Smooth muscle cell of the brain vasculature (primary cell): ENCODE measurements around the gene VGLL2.

Experiments used
- DNase-seq: peaks from one replicate; pipeline ENCODE4 v3.0.0-alpha.2; 2012; ENCODE audit warnings: low read depth, low spot score

VGLL2 gene

GRCh38 chr6:117269638-117270054, 4.3 kb downstream of the VGLL2 start:
- DNase-seq, result no peak

GRCh38 chr6:117270055-117270842, 4.9 kb downstream of the VGLL2 start:
- DNase-seq, result no peak

- DNase-seq, result no peak
These were observed 5.6 kb downstream of the VGLL2 start for GRCh38 chr6:117270843-117271507.

- no peak for DNase-seq
These were observed 6.9 kb downstream of the VGLL2 start for GRCh38 chr6:117272032-117272866.

GRCh38 chr6:117272891-117273290, 7.5 kb downstream of the VGLL2 start:
- DNase-seq, result no peak

GRCh38 chr6:117275205-117275604, 9.8 kb downstream of the VGLL2 start:
- no peak for DNase-seq

- DNase-seq, result no peak
These were observed 10.4 kb downstream of the VGLL2 start for GRCh38 chr6:117275711-117276110.

- no peak for DNase-seq
These were observed 11.5 kb downstream of the VGLL2 start for GRCh38 chr6:117276778-117277316.

GRCh38 chr6:117280922-117281321, 15.6 kb downstream of the VGLL2 start:
- DNase-seq, result no peak

- DNase-seq, result no peak
These were observed 22.8 kb downstream of the VGLL2 start for GRCh38 chr6:117288083-117288715.

- no peak for DNase-seq
These were observed 25.0 kb downstream of the VGLL2 start for GRCh38 chr6:117290173-117290846.

GRCh38 chr6:117298941-117299340, 33.6 kb downstream of the VGLL2 start:
- DNase-seq, result no peak

GRCh38 chr6:117303323-117303722, 38.0 kb downstream of the VGLL2 start:
- DNase-seq, result no peak

- no peak for DNase-seq
These were observed 39.1 kb downstream of the VGLL2 start for GRCh38 chr6:117304446-117304845.

- DNase-seq, result no peak
These were observed 41.0 kb downstream of the VGLL2 start for GRCh38 chr6:117306227-117306790.

GRCh38 chr6:117307655-117308054, 42.3 kb downstream of the VGLL2 start:
- no peak for DNase-seq

- no peak for DNase-seq
These were observed 43.7 kb downstream of the VGLL2 start for GRCh38 chr6:117309069-117309468.

- DNase-seq, result no peak
These were observed 44.3 kb downstream of the VGLL2 start for GRCh38 chr6:117309611-117310010.

- DNase-seq, result no peak
These were observed 46.0 kb downstream of the VGLL2 start for GRCh38 chr6:117311310-117311709.

- DNase-seq, result no peak
These were observed 46.4 kb downstream of the VGLL2 start for GRCh38 chr6:117311726-117312125.

GRCh38 chr6:117317261-117317660, 51.9 kb downstream of the VGLL2 start:
- no peak for DNase-seq
